Hematopoietic multipotent progenitor cell (in vitro differentiated cells): ENCODE measurements around the gene PPP2R5E. TPM values are rescaled to one million over a fixed set of nuclear protein-coding genes. Genes with fewer than 3 reads are reported as not detected.

Experiments
- DNase-seq, 3 donors: peaks; one replicate each; pipeline ENCODE4 v3.0.0-alpha.2; 2011 to 2015; ENCODE audit warnings: low read depth in 2 of 3, low spot score in 2 of 3
- total RNA-seq: library from RNA; depleted of rRNA; stranded (reverse); fragments of >200 nt; gene quantifications from one replicate; pipeline ENCODE4 v1.2.3, GENCODE V29; 2012

Gene PPP2R5E
- total RNA-seq, 1 donor = 6.7 TPM

DNA sequence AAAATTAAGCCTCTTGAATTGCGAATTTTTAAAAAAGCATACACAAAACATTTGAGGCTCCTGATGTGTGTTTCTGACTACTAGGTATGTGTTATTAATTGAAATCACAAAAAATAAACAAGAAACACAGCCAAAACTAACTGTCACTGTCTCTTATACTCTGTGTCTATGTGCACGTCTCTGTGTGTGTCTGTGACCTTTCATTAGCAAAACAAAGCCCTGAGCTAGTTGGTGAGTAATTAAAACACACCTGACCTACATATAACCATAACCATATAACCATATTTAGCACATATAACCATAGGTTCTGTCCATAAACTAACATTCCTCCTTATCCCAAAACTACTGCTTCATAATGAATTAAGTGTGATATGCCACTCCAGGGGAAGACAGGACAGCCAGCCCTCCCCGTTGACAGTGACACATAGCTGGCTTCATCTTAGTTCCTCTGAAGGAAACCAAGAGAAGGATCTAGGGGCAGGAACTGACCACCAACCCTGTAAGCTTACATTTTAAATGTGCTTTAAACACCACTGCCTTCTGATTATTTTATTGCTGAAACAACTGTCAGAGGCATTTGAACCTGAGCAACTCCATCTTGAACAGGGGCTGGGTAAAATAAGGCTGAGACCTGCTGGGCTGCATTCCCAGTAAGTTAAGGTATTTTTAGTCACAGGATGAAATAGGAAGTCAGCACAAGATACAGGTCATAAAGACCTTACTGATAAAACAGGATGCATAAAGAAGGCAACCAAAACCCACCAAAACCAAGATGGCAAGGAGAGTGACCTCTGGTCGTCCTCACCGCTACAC, 106.7 kb downstream of the PPP2R5E start:
- no peak for DNase-seq

DNA sequence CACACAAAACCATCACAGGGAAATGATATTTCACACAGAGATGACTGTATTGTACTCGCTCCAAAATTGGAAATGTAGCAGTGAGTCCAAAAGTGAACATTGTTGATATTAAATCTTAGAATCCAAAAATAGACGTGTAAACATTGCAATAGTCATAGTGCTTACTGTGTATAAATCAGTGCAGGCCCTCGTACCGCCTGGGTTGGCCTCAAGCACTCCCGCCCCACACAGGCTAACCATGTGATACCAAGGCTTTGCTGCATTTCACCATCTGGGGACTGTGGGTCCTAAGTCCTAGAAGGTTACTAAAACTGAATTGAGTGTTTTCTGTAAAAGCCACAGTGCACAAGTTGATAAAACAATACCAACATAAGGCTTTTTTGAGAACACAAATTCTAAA, 107.3 kb downstream of the PPP2R5E start:
- DNase-seq = no peak

DNA sequence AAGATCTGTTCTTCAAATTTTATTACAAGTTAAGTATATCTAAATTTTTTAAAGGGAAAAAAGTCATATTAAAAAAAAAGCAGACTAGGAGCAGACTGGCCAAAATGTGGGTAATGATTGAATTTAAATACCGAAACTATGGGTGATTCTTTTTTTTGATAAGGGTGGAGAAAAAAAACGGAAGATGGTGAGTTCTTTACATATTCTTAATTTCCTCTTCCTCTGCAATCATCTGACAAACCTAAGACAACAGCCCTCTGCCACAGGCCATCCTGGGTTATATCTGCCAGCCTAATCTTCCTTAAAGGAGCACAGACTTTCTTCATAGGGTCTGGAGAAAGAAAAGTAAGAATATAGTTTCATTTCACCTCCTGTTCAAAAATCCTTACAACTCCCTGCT, 108.0 kb downstream of the PPP2R5E start:
- DNase-seq = no peak

DNA sequence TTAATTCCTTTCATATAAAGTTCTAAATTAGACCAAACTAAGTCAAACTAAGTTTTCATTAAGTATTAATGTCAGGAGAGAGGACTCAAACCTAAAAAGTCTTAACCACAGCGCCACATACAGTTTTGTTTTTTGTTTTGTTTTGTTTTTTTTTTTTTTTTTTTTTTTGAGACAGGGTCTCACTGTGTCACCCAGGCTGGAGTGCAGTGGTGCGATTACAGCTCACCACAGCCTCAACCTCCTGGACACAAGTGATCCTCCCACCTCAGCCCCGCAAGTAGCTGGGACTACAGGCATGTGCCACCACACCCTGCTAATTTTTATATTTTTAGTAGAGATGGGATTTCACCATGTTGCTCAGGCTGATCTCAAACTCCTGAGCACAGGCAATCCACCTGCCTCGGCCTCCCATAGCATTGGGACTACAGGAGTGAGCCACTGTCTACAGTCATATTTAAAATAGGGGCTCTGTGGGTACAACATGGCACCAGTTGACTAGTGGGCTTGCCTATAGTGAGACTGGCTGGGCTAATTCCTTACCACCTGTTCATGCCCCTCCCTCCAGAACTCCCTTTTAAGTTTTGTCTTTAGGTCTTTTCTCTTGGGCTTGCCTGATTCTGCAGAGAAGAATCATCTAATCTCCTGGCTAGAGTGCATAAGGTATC, 110.2 kb downstream of the PPP2R5E start:
- DNase-seq = no peak

DNA sequence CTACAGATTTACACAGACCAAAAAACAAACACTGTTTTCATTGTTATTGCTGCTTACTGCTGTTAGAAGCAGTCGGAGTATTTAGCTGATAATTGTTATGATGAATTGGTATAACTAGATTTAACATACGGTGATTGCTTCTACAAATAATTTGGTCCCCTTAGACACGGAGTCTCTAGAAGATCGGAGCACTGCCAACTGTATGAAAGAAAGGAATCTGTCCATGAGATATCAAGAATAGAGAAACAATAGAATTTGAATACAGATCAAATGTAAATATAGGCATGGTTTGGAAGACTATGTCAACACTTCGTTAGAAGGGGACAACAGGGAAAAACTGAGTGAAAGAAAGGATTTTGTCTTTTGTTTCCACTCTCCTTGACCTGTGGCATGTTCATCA, 110.9 kb downstream of the PPP2R5E start:
- no peak for DNase-seq

DNA sequence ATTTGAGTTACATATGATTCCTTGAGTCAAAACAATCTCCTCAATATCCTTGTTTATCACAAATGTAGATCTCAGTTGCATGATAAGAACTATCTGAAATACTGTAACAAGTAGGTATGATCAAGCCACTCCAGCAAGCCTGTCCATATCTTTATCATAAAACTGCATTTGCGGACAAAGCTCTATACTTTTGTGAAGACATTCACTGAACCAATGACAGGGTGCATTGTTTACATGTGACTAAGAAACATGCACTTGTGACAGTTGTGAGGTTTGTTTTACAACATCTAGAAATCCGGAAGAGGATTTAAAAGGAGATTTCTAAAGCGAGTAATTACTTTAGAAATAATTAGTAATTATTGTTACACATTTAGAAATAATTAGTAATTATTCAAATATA, 111.7 kb downstream of the PPP2R5E start:
- no peak for DNase-seq

DNA sequence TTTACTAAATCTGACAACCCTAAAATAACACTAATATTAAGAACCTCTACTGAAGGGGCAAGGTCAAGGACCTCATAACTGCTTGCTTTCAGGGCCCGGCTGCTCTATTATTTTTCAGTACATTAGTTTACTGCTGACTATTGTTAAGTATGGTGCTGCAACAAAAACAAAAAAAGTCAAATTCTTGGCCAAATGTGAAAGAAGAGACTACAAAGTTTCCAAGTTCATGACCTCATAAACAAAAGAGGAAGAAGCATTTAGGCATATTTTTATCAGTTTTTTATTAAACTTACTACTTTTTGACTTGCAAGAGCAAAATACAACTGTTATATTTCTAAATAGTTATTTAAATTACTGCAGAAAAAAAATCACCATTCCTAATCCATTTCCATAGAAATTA, 114.7 kb downstream of the PPP2R5E start:
- no peak for DNase-seq

DNA sequence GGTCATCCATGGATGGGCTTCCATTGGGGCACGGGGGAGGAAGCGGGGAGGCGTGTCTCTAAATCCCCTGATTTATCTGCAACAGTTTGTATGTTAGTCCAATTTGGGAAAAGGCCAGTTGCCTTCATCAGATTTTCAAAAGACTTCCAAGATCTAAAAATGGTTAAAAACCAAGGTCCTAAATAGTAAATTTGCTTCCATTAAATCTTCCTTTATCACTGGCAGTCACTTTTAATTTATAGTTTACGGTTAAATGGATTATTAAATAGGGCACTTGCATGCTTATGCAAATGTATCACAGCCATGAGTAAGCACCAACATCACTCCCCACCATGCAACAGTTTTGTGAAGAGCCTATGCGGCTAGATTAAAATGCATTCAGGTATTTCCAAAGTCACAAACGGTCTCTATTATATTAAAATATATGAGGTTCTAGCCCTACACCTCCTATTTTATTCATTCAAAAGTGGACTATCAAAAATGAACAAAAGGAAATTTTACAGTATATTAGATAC, 116.3 kb downstream of the PPP2R5E start:
- DNase-seq = no peak

DNA sequence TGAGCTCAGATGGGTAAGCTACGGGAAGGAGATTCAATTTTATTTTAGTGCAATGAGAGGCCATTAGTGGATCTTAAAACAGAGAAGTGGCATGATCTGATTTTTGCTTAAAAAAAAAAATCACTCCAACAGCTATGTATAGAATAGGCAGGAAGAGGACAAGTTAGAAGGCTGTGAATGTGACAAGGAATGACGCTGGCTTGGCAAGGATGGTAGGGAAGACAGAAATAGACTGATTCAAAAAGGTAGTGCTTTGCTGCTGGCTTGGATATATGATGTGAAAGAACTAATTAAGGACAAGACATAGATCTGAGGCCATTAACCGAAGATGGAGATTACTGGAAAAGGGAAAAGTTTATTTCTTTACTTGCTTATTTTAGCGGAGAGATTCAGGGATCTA, 119.3 kb downstream of the PPP2R5E start:
- DNase-seq = no peak

DNA sequence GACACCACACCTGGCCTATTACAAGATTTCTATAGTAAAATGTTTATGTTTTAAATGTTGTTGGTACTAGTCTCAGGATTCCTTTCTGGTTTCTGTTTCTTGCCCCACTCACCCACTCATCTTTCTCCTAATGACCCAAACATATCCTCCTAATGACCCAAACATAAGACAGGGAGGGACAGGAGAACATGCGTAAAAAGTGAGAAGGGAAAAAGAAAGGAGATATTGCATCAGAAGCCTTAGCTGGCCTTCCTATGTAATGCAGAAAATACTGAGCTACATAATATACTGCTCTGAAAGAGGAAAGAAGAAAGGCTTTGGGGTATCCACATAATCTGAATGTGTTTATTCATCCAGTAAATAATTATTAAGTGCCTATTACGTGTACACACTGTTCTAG, 119.8 kb downstream of the PPP2R5E start:
- DNase-seq = no peak

DNA sequence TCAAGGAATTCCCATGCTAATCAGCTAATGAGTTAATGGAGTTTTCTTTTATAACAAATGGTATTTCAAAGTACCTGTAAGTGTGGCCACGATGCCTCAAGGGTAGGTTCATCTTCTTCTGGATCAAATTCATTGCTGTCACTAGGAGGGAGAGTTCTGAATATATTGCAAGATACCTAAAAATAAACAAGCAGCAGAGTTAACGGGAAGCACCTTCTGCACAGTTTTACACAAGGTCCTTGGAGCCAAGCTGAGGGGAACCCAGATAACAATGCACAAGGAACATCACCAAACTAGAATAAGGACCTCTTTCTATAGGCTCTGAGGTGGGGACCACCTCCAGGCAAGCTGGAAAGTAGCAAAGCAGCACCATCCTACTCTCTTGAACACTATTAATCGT, 121.3 kb downstream of the PPP2R5E start:
- DNase-seq = no peak

DNA sequence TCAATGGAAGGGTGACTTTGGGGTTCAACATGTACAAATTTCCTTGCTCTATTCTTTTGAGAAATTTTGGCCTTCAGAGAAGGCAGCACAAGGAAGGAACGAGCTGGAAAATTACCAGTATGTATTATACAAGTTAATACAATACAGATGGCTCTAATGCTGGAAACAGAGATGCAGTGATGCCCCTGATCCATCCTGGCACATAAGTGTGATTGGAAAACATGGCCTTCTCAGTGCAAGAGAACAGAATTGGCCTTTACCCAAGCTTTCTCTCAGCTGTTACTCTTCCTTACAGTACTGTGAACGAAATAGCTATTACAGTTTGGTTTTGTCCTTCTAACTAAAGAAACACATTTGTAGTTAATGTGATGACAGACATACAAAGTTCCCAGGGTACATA, 122.0 kb downstream of the PPP2R5E start:
- no peak for DNase-seq

DNA sequence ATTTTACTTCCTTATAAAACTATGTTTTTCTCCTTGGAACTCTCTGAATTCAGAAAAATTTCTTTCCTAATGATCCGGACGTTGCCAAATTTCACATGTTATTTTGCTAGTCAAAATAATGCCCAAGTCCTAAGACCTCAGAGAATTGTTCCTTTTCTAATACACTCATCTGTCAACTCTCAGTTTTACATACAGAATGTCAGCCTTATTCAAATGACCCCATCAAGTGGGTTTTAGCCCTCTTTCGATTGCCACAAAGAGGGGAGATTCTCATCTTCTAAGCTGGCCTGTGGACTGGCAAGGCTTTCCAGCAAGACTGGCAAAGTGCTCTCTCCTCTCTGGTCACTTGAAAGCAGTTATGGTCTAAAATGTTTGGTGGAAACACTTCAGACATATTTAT, 125.2 kb downstream of the PPP2R5E start:
- no peak for DNase-seq

DNA sequence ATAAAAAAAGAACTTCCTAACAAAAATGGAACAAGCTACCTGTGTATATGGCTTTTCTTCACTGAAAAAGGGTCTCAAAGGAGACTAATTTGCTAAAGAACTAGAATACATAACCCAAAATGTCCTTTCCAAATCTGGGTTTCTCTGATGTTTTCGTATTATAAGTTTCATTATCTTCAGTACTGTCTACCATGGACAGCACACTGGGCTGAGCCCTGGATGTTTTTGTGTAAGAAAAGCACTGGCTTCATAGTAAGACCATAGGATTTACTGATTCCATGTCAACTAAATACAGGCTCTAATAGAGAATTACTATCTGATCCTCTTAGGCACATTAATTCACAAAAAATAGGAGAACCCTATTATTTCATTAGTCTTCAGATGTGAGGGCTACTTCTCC, 130.2 kb downstream of the PPP2R5E start:
- DNase-seq = no peak

DNA sequence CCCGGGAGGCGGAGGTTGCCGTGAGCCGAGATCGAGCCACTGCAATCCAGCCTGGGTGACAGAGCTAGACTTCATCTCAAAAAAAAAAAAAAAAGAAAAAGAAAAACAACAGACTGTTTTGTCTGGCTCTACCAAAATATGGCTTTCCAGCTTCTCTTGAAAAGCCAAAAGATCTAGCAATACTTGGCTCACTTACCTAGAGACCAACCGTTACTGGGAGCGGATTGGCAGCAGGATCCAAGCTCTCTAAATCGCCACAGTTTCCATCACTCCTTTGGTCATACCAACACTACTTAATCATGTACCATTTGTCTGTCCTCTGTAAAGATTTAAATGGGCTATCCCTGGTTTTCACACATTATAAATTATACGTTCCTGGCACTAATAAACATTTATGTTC, 136.8 kb downstream of the PPP2R5E start:
- DNase-seq = no peak

DNA sequence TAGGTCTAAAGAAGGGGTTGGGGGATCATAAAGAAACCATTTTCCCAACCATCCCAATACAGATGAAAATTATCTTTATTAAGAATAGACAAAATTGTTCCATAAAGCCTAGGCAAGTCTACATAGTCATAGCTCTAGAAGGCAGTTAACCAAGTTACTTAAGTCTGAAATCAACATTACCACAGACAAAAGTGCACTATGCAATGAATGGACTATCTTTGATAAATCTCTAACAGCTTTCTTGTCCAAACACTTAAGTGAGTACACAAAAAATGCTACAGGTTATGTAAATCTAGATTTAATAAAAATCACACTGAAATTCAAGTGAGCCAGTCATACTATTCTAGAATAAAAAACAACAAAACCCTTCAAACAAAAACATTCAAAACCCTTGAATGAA, 137.5 kb downstream of the PPP2R5E start:
- no peak for DNase-seq

DNA sequence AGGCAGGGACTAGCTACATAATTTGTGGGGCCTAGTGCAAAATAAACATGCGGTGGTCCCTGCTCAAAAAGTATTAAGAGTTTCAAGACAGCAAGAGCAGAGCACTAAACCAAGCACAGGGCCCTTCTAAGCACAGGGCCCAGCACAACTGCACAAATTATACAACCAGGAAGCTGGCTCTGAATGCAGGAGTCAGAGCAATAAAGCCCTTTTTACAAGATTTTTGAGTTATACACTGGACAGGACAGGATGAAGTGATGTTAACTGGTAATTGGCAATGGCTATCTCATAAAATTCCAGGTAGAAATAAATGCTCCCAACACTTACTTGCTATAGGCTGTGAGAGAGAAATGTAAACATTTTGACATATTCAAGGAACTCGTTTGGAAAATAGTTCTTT, 138.3 kb downstream of the PPP2R5E start:
- no peak for DNase-seq

DNA sequence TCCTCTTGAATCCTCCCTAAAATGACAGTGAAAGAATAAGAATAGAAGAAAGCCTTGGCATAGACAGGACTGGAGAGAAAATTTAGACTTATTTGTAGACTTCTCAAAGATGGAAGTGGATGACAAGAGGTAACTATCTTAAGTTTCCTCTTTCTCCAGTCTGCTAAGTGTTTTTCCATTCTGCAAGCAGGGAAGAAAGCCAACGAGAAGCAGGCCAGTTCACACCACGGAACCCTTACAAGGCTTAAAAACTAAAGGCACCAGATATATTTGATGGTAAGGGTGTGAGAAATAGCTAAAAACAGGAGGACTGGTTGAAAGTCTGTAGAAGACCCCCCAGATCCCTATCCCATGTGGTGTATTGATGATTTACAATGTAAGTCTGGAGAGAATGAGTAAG, 141.5 kb downstream of the PPP2R5E start:
- DNase-seq = no peak

DNA sequence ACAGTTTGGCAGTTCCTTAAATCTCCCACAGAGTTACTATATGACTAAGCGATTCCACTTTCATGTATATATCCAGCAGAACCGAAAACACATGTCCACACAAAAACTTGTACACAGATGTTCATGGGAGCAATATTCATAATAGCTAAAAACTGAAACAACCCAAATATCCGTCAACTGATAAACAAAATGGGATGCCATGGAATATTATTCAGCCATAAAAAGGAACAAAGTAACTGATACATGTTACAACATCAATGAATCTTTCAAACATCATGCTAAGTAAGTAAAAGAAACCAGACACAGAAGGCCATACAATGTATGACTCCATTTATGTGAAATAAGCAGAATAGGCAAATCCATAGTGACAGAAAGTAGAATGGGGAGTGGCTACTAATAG, 144.2 kb downstream of the PPP2R5E start:
- DNase-seq = no peak

DNA sequence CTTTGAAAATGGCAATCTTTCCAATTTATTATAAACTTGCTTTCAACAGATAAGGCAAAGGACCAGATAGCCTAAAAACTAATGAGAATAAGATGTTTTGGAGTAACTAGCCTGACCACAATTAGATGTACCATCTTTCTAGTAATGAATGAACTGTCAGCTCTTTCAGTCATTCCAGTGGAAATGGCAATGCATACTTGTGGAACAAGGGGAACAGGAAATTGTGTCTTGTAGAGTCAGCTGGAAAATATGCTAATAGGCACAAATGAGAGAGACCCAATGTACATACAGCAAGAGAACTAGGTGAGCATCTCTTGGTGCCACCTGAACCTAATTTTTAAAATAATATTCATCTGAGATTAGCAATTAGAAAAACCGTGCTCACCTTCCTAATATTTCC, 148.3 kb downstream of the PPP2R5E start:
- no peak for DNase-seq

DNA sequence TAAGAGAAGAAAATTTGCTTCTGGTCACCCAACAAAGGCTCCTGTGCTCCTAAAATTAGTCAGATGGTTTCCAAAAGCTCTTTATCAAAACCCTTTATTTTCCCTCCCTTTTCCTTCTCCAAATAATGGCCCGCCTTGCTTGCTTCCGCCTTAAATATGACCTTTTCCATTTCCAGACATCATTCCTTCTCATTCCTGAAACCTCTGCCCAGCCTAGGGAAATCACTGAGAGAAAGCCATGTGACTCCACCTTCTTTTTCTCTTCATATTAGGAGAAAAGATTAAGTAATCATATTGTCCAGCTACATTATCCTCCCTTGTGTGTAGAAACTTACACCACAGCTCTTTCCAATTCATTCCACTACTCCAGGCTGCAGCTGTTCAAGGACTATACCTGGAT, 148.7 kb downstream of the PPP2R5E start:
- DNase-seq = no peak

DNA sequence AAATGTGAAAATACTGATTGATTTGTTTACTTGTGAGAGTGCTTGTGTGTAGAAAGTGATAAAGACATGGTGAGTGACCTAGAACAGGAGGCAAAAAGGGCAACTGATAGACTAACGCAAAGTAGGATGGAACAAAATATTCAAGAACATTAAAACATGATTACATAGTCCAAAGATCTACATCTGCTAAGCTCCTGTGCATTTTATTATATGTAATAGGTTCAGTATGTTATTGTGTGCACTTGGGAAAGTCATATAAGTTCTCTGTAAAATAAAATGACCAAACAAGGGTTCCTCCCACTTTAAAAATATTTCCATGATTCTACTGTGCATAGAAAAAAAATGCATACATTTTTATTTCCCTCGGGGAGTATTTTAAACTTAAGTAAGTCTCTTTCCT, 150.2 kb downstream of the PPP2R5E start:
- no peak for DNase-seq
